NCI-H1105 (cell line): ENCODE data around the gene ZNF507.
"Not testable (repeated sequence)": the region's sequence is repeated elsewhere in the genome, so short reads cannot be mapped to it uniquely, and the experiment has no call there.

ENCODE experiments used
- DNase-seq: peaks from one replicate; lab custom pipeline; 2025; lab: John Stamatoyannopoulos, UW

The ZNF507 gene

GRCh38 chr19:32415246-32415645 lies 69.8 kb downstream of the ZNF507 start:
- DNase-seq = no peak

DNA sequence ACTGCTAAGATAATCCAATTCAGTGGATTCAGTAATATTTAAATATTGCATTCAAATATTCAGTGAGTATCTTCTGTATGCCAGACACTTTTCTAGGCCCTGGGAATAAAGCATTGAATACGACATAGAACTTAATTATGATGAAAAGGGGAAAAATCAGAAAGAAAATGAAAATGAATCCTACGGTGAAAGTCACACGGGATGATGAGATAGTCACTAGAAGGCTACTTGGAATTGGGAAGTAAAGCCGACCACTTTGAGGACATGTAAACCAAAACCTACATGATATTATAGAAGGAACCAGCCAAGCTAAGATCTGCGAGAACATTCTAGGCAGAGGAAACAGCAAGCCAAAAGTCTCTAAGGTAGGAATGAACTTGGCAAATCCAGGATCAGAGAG lies 70.3 kb downstream of the ZNF507 start:
- no peak for DNase-seq

- DNase-seq = no peak
Measured at GRCh38 chr19:32416749-32417456, 71.5 kb downstream of the ZNF507 start.

DNA sequence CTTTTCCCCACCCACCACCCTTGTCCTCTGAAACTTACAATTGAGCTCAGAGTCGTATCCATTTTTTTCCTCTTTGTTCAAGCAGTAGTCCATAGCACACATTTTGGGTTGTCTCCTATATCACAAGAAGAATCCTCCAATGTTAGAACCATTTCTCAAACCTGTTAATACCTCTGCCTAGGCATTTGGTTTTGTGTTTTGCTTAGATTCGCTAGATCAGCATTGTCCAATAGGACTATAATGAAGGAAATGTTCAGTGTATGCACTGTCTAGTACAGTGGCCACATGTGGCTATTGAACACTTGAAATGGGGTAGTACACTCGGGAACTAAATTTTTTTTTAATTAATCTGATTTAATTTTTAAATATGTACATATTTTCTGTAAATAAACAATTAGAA lies 72.7 kb downstream of the ZNF507 start:
- DNase-seq = no peak

GRCh38 chr19:32421589-32422361 lies 76.4 kb downstream of the ZNF507 start:
- DNase-seq = no peak

- no peak for DNase-seq
Measured at GRCh38 chr19:32422435-32422834, 77.0 kb downstream of the ZNF507 start.

DNA sequence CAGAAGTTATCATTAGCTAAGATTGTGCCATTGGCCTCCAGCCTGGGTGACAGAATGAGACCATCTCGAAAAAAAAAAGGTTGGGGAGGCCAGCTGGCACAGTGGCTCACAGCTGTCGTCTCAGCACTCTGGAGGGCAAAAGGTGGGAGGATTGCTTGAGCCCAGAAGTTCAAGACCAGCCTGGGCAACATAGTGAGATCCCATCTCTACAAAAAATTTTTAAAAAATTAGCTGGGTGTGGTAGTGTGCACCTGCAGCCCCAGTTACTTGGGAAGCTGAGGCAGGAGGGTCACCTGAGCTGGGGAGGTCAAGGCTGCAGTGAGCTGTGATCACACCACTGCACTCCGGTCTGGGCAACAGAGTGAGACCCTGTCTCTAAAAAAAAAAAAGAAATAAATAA lies 78.5 kb downstream of the ZNF507 start:
- not testable (repeated sequence) for DNase-seq

GRCh38 chr19:32427536-32427935 lies 82.1 kb downstream of the ZNF507 start:
- DNase-seq = no peak

DNA sequence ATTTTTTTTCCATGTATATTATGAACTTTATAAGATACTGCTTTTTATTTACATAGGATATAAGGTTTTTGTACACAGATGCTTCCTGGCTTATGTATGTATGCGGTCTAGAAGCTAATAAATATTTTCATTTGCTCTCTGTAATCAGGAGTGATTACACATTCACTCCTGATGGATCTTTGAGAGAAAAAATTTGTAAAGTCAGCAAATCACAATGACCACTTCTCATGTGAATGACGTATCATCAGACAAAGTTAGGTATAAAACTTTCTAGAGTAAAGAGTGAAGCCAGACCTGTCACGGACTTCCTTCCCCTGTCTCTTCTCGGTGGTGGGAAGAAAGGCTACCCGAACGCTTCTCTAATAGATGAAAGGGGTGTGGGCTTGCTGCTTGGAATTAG lies 91.3 kb downstream of the ZNF507 start:
- no peak for DNase-seq

GRCh38 chr19:32437096-32437495 lies 91.7 kb downstream of the ZNF507 start:
- DNase-seq = no peak
